Transverse colon (tissue), 4 donors: ENCODE results near the gene FMNL3. TPM values are rescaled to one million over a fixed set of nuclear protein-coding genes. Genes with fewer than 3 reads are reported as not detected.

Experiments used
- DNase-seq: peaks from one replicate; pipeline ENCODE4 v3.0.0-alpha.2; 2019
- H3K27ac ChIP-seq, 4 donors: fragments of 200-600 bp; sonication (generic); 2 replicates each; pipeline ENCODE4 v1.5.1; 2016 to 2018; ENCODE audit warnings: inconsistent platforms in 4 of 4
- H3K27me3 ChIP-seq: fragments of 200-600 bp; sonication (generic); 2 replicates; pipeline ENCODE4 v1.5.1; 2017; ENCODE audit warnings: inconsistent platforms
- H3K36me3 ChIP-seq, 4 donors: fragments of 200-600 bp; sonication (generic); 2 replicates each; pipeline ENCODE4 v1.5.1; 2017 to 2019; ENCODE audit warnings: inconsistent platforms in 4 of 4
- H3K4me1 ChIP-seq, 4 donors: fragments of 200-600 bp; sonication (generic); 2 replicates each; pipeline ENCODE4 v1.5.1; 2017 to 2020; ENCODE audit warnings: inconsistent platforms in 4 of 4
- H3K4me3 ChIP-seq, 4 donors: fragments of 200-600 bp; sonication (generic); 1 replicate in 1 of 4; 2 replicates in 3 of 4; pipeline versions ENCODE4 v1.5.1 to v1.6.1; 2017 to 2019; ENCODE audit warnings: inconsistent platforms in 4 of 4
- H3K9me3 ChIP-seq, 2 donors: fragments of 200-600 bp; sonication (generic); 2 replicates each; pipeline ENCODE4 v1.5.1; 2017 to 2019; ENCODE audit warnings: inconsistent platforms in 2 of 2
- CTCF ChIP-seq, 5 experiments: fragments of 200-600 bp in 3 of 5; fragments of 450-650 bp in 2 of 5; sonication (generic) in 3 of 5; IDR thresholded peaks; 1 replicate in 2 of 5; 2 replicates in 3 of 5; pipeline ENCODE4 v1.5.1; 2016 to 2017; ENCODE audit warnings: antibody characterized with exemption in 5 of 5, inconsistent platforms in 3 of 5, mild to moderate bottlenecking in 2 of 5, moderate library complexity in 1 of 5
- EP300 ChIP-seq: sonication (generic); formaldehyde crosslinking; IDR thresholded peaks from one replicate; pipeline ENCODE4 v1.6.1; 2017; ENCODE audit warnings: antibody characterized with exemption, low read depth
- POLR2A ChIP-seq: fragments of 450-650 bp; IDR thresholded peaks from one replicate; pipeline ENCODE4 v1.6.1; 2016; ENCODE audit warnings: antibody characterized with exemption, mild to moderate bottlenecking, moderate library complexity
- POLR2AphosphoS5 ChIP-seq, 3 donors: sonication (generic); formaldehyde crosslinking; IDR thresholded peaks; one replicate each; pipeline ENCODE4 v1.6.1; 2016; ENCODE audit warnings: antibody characterized with exemption in 3 of 3
- WGBS, 2 donors: methylation state at CpG; one replicate each; pipeline ENCODE4 v1.1.5; 2018; ENCODE audit warnings: low coverage in 1 of 2; 5-methylcytosine and 5-hydroxymethylcytosine counted together
- in situ Hi-C, 4 donors: fragments of 200-750 bp; cut with MboI; loops; one replicate each; pipeline versions ENCODE4 v1.15.0 to v1.15.1; 2017; ENCODE audit warnings: low sequenced_read_pairs in 3 of 4, low pct_ligation_motif_present in 1 of 4, low pct_unique_long_range_greater_than_20kb in 1 of 4
- intact Hi-C: fragments of 100-400 bp; cut with DNase I; formaldehyde crosslinking; loops from one replicate; pipeline ENCODE4 v1.15.1; 2023; ENCODE audit warnings: low total_unique reads
- total RNA-seq, 4 donors: library from RNA; depleted of rRNA; stranded (reverse); fragments of >200 nt; gene quantifications; one replicate each; pipeline ENCODE4 v1.1.0, GENCODE V29; 2016

The FMNL3 gene
- total RNA-seq, 4 donors from 2014 or later = 5.3 to 16.5 (median 8.2) TPM

- intact Hi-C loops = no loop called here
- no peak for TF ChIP-seq EP300
- TF ChIP-seq POLR2AphosphoS5 (IDR thresholded peaks at IDR 0.05) = no peak
- no peak for TF ChIP-seq CTCF (IDR thresholded peaks at IDR 0.05)
- TF ChIP-seq POLR2A = no peak
- WGBS, 2 donors = 93% methylated on average over 7 of the region's 7 CpGs; no CpG with 5 or more reads in 1 of the 2 donors
- Histone ChIP-seq H3K9me3 (no peaks in the 10 kb centered on the region), H3K27ac (no peak overlapping the region), H3K27me3 (no peaks in the 10 kb centered on the region), H3K4me1 (peaks cover 0 to under 1% (median 0%) of the 10 kb centered on the region in 4 donors), H3K4me3 (no peak overlapping the region), H3K36me3 (no peaks in the 10 kb centered on the region)
- in situ Hi-C loops = loop anchor here in 3 of 4 donors (5.0 kb wide), 1 partner anchor 64 kb away; the partner anchor contains the start of gene FMNL3 (in 3 of the 3)
- DNase-seq = no peak
Measured at GRCh38 chr12:49643135-49643534, 64.1 kb downstream of the FMNL3 start.

- 94% methylated on average over 6 of the region's 11 CpGs; no CpG with 5 or more reads in 1 of the 2 donors for WGBS, 2 donors
- in situ Hi-C loops (loop anchor here in 3 of 4 donors (5.0 kb wide), 1 partner anchor 65 kb away; the partner anchor contains the start of gene FMNL3 (in 3 of the 3)), intact Hi-C loops (no loop called here)
- Histone ChIP-seq H3K4me3 (no peak overlapping the region), H3K27me3 (no peaks in the 10 kb centered on the region), H3K36me3 (no peaks in the 10 kb centered on the region), H3K27ac (no peak overlapping the region), H3K9me3 (no peaks in the 10 kb centered on the region), H3K4me1 (peaks cover 0 to 1% (median under 1%) of the 10 kb centered on the region in 4 donors)
- DNase-seq = no peak
- no peak for TF ChIP-seq POLR2A
- TF ChIP-seq POLR2AphosphoS5 (IDR thresholded peaks at IDR 0.05) = no peak
- no peak for TF ChIP-seq EP300
- TF ChIP-seq CTCF (IDR thresholded peaks at IDR 0.05) = no peak
Measured at GRCh38 chr12:49642370-49642802, 64.8 kb downstream of the FMNL3 start.

- Histone ChIP-seq H3K27ac (no peak overlapping the region), H3K9me3 (no peaks in the 10 kb centered on the region), H3K36me3 (no peaks in the 10 kb centered on the region), H3K4me3 (no peak overlapping the region), H3K27me3 (no peaks in the 10 kb centered on the region), H3K4me1 (peaks cover 0 to 6% (median 5%) of the 10 kb centered on the region in 4 donors)
- DNase-seq = no peak
- TF ChIP-seq CTCF (IDR thresholded peaks at IDR 0.05) (no peak), EP300 (no peak), POLR2A (no peak)
- WGBS, 2 donors = 88% methylated on average over 17 of the region's 17 CpGs; no CpG with 5 or more reads in 1 of the 2 donors
- intact Hi-C loops = no loop called here
- in situ Hi-C loops = loop anchor here in 3 of 4 donors (5.0 kb wide), 1 partner anchor 65 kb away; the partner anchor contains the start of gene FMNL3 (in 3 of the 3)
Measured at GRCh38 chr12:49641748-49642369, 65.3 kb downstream of the FMNL3 start.

GRCh38 chr12:49636979-49637755 is 70.0 kb downstream of the FMNL3 start:
- no peaks in the 10 kb centered on the region for H3K9me3 ChIP-seq
- H3K4me3 ChIP-seq = no peak overlapping the region
- H3K36me3 ChIP-seq = no peaks in the 10 kb centered on the region
- intact Hi-C loops = no loop called here
- in situ Hi-C loops = no loop called here
- peak; percentile 52 for DNase-seq
- peaks cover 0 to 10% (median 8%) of the 10 kb centered on the region in 4 donors for H3K4me1 ChIP-seq
- H3K27me3 ChIP-seq = no peaks in the 10 kb centered on the region
- TF ChIP-seq CTCF (IDR thresholded peaks at IDR 0.05) = peak; percentile 59 to 60 (median 60)
- no peak for TF ChIP-seq EP300
- no peak for TF ChIP-seq POLR2AphosphoS5 (IDR thresholded peaks at IDR 0.05)
- no peak for TF ChIP-seq POLR2A
- WGBS, 2 donors = 47% methylated on average over 3 to 9 of the region's 9 CpGs
- peak overlapping the region in 3 of 4 donors; percentile 18 to 69 (median 33) for H3K27ac ChIP-seq
